GM19239 (cell line): ENCODE results near the gene SERF2.
"Not testable (repeated sequence)": the region's sequence is repeated elsewhere in the genome, so short reads cannot be mapped to it uniquely, and the experiment has no call there.

Experiments used
- DNase-seq: peaks from one replicate; pipeline ENCODE4 v3.0.0; 2011; ENCODE audit warnings: low spot score; ENCODE audit not compliant: insufficient read length
- FAIRE-seq: peaks from 2 replicates; lab custom pipeline; 2011; peaks lifted over from hg19 to GRCh38; lab: Jason Lieb, UNC

Gene SERF2

DNA sequence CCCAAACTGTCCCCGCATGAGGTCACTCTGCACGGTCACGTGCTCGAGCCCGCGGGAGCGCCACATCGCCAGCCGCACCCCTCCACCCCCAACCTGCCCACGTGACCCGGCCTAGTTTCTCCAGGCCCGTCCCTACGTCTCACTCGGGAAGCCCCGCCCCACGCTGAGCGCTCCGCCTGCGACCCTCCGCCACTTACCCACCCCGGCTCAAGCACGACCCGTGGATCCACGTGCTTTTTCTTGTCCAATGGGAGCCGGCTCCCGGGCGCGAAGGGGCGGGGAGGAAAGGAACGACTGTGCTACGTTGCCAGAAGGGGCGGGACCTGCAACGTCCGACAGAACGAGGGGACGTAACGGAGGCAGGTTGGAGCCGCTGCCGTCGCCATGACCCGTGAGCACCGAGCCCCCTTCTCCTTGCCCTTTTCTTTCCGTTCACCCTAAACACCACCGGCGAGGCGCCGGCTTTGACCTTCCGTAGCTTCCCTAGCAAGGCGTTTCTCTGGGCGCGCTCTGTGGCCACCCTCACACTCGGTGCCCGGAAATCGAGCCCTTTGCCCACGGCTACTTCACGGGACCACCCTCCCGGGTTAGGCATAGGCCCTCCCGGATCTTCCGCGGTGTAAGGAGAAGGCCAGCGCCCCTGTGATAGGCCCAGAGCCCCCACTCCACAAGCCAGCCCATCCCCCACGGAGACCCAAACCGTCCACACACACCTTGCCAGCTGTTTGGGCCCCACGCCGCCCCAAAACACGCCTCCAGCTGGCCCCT lies at the start of gene SERF2:
Gene SERF2, plus strand, starts transcription at position 328 of the 768 bp plus-strand sequence. Its CDS starts 57 bp downstream, at position 385.
- peak; percentile 94 for FAIRE-seq
- DNase-seq = peak; percentile 87

DNA sequence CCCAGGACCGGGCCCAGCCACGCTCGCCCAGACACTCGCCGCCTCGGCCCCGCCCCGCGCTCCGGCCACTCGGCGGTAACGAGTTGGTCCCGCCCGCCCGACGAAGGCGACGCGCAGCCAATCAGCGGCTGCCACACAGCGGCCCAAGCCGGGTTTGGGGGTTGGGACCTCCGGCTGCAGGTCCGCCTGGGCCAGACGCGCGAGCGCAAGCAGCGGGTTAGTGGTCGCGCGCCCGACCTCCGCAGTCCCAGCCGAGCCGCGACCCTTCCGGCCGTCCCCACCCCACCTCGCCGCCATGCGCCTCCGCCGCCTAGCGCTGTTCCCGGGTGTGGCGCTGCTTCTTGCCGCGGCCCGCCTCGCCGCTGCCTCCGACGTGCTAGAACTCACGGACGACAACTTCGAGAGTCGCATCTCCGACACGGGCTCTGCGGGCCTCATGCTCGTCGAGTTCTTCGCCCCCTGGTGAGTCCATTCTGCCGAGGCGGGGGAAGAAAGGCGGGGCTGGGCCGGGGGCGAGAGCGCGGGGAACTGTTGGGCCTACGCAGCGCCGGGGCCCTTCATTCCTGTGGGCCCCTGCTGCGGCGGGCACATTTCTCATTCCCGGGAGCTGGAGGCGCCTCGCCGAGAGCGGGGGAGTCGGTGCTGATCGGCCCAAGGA lies 45.7 kb upstream of the SERF2 start, which contains the start of gene PDIA3:
Gene PDIA3, plus strand, starts transcription at position 194 of the 658 bp plus-strand sequence. Its CDS starts 102 bp downstream, at position 296.
- DNase-seq (peak; percentile 71), FAIRE-seq (peak; percentile 74)

DNA sequence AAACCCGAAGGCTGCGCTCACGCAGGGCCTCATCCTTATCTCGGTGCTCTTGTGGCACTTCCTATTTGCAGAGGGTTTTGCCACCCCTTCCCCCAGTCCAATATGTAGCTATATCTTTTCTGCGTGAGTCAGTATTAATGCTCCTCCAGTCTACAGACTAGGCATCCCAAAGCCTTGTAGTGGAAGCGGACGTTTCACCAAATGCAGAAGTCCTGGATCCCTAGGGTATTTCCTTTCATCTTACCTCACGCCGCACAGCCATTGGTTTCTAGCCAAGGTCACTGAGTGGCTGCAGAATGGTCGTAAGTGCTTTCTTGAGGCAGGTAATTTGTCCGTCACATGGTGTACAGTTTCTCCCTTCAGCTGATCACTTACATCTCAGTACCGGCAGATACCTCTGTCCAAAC lies 45.2 kb upstream of the SERF2 start:
- FAIRE-seq = peak; percentile 89
- not testable (repeated sequence) for DNase-seq

DNA sequence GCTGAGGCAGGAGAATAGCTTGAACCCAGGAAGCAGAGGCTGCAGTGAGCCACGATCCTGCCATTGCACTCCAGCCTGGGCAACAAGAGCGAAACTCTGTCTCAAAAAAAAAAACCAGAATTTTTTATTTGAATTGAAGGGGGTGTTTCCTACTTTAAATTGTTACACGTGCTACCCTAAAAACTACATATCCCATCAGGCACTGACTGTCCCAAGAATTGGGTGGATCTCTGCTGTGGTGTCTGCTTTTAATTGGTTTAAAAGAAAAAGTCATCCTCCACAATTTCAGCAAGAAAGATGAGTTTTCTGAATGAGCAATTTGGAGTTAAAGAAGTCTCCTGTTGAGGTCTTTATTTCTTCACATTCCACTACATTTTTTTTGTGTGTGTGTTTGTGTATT lies 43.7 kb upstream of the SERF2 start:
- no peak for DNase-seq

DNA sequence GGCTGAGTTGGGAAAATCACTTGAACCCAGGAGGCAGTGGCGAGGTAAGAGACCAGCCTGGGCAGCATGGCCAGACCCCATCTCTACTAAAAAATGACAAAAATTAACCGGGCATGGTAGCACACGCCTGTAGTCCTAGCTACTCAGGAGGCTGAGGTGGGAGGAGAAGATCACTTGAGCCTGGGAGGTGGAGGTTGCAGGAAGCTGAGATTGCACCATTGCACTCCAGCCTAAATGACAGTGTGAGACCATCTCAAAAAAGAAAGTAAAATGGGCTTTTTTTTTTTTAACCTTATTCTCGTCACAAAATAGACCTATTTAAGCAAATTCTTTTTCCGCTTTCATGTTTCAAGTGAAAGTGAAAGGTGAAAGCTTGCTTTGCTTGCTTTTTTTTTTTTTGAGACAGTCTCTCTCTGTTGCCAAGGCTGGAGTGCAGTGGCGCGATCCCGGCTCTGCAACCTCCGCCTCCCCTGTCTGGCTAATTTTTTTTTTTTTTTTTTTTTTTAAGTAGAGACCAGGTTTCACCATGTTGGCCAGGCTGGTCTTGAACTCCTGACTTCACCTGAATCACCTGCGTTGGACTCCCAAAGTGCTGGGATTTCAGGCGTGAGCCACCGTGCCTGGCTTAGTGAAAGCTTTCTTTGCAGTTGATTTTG lies 42.3 kb upstream of the SERF2 start:
- FAIRE-seq (peak; percentile 93), DNase-seq (peak; percentile 27)

More for the DNA sequence above, 43.7 kb upstream of the SERF2 start:
- FAIRE-seq = no peak

DNA sequence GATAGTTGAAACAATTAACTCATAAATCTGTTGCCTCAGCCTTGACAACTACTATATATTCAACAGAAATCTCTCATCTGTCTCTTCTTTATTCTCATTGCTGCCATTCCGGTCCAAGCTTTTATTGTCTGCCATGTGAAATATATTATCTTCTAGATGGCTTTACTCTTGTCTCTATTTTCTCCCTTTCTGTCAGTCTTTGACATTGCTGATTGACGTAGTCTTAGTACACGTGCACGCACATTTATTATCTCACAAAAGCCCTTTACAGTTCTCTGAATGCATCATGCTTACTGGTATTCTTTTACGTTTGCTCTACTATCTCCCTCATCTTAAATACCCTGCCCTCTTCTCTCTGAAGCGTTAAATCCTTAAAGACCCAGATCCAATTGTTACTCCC lies 40.2 kb upstream of the SERF2 start:
- no peak for FAIRE-seq
- DNase-seq = no peak

DNA sequence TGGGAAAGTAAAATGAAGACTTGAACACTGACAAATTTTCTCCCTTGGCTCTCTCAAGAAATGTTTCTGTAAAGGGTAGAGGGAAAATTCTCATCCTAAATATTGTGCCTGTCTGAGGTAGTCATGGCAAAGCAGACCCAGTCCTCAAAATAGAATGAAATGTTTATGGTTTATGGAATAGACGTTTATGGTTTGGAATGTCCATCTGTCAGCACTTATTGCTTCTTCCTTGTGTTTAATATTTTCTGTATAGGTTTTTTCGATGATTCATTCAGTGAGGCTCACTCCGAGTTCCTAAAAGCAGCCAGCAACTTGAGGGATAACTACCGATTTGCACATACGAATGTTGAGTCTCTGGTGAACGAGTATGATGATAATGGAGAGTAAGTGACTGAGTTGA lies 29.3 kb upstream of the SERF2 start:
- no peak for DNase-seq
- peak; percentile 31 for FAIRE-seq

DNA sequence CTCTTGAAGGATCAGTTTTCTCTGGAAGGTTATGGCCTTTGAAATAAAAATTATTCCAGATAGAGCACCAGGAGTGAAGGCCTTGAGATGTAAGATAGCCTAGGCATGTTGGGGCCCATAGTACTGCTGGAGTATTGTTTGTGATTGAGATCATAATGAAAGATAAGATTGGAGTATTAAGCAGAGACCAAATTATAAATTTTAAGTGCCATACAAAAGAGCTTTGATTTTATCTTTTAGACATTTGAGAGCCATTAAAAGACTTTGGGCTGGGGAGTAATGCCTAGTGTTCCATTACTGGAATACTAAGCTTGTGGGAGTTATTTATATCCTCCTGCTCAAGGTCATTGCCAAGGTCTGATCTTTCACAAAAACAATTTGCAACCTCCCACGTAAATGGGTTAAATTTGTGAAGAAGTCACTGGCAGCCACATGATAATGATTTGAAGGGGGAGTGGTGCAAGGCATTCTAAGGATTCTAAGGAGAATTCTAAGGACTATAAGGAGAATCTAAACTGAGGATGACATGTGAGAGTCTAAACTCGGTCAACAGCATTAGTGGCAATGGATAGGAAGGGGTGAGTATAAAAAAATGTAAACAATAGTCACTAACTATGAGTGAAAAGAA lies 28.2 kb upstream of the SERF2 start:
- DNase-seq (no peak), FAIRE-seq (no peak)

DNA sequence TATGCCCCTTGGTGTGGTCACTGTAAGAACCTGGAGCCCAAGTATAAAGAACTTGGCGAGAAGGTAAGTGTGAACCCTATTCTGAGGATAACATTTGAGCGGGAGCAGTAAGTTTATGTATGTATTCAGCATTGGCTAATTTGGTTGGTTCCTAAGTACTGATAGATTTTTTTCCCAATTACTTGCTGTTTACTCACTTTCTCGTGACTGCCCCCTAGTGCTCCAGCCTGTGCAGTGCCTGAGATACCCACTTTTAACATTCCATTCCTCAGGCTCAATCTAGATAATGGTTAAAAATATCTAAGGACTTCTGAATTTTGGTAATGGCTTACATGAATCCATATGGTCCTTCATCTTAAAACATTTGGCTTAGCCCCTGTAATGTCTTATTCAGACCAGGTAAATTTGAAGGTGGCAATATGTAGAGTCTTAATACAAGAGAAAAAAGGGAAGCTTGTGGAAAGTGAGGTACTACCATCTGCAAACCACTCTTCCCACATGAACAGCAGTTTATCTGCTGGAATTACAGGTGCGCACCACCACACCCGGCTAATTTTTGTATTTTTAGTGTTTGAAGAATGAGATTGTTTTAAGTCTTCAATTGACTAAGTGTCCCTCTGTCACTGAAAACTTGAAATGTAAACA lies 22.4 kb upstream of the SERF2 start:
- FAIRE-seq (no peak), DNase-seq (peak; percentile 37)

DNA sequence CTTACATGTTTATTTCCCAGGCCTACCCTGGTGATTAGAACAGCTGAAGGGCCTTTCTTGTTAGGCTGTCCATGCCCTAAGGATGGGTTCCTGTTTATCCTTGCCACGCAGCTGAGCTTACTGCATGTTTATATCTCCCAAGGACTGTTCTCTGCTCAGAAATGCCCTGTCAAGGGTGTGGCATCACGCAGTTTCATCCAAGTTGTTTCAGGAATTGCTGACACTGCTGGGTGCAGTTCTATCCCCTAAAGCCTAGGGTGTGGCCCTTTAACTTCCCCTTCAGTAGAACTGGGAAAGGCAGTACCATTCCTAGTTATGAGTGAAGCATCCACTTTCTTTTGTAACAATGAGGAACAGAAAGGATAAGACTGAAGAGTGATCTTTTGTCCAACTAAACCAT lies 20.3 kb upstream of the SERF2 start:
- FAIRE-seq (no peak), DNase-seq (no peak)

DNA sequence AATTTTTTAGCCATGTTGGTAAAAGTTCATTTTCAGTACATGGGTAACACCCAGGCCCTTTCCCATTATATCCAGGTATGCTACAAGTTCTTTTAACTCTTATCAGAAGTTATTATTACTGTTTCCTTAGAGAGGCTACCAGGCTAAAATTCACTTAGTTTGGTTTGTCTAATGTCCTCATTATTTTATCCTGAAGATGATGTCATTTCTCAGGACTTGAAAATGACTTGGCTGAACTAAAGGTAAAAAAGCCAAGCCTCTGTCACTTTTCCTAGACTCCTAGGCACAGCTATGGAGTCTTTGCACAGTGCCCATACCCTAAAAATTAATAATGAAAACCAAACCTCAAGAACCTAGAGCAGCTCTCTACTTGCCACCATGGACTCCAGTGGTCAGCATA lies 19.5 kb upstream of the SERF2 start:
- FAIRE-seq = no peak
- no peak for DNase-seq

DNA sequence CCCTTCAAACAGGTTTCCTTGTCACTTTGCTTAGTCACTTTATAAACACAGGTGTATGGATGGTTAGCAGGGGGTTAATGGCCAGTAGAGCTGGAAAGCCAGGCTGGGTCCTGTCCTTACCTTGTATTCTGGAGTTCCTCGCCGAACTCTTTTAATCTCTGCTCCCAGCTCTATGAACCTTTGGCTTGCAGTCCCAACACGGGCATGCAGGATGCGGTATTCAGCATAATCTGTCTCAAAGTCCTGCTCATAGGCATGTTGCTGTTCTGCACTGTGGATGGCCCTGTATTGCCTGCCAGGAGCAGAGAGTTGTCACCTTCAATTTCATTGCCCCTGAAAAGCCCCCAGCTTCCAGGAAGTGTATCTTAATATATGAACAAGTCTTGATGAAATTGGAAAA lies 18.1 kb upstream of the SERF2 start:
- DNase-seq (no peak), FAIRE-seq (no peak)

DNA sequence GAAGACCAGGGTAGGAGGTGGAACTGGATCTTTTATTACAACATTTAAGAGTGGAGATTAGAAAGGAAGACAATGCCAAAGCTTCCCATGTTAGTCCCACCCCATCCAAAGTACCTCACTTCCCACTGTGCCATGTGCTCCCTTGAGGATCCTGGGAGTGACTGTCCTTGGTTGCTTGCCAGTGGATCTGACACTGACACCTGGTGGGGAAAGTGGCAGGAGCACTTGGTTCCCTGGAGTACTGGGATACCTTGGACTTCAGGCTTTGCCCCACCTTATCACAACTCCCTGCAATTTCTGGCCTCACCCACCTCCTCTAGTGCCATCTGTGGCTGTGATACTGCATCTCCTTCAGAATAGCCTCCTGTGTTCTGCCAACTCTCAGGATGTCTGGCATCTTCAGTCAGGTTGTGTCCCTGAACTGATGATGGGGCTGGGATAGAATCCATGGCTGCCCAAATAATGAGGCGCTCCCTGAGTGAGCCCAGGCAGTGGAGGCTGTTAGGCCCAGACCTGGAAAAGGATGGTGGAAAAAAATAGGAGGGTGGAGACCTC lies 16.6 kb upstream of the SERF2 start:
- no peak for DNase-seq
- FAIRE-seq = no peak

DNA sequence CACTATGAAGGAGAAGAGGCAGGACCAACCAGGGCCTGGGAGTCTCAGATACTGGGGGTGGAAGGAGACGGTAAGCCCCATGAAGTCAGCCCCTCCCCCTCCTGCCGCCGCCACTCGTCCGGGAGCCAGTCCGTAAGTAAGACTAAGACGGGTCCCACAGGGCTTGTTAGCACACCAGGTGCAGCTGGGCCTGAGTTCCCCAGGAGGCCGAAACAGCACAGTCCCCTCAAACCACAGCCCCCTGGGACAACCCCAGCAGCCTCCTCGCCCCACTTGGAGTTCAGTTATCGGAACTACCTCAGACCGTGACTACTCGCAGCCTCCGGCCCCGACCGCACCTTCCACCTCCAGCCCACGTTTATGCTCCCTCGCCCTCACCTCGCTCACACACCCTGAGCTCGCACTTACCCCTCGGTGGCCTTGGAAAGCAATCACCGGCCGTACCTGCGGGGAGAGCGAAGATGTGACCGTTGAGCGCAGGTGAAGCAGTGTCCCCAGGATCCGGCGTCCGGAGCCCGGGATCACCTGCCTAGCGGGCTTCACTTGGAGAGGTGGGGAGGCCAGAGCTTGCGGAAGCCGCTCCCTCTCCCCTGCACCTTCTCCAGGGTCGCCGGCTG lies 15.9 kb upstream of the SERF2 start:
- peak; percentile 49 for DNase-seq
- FAIRE-seq = peak; percentile 95

DNA sequence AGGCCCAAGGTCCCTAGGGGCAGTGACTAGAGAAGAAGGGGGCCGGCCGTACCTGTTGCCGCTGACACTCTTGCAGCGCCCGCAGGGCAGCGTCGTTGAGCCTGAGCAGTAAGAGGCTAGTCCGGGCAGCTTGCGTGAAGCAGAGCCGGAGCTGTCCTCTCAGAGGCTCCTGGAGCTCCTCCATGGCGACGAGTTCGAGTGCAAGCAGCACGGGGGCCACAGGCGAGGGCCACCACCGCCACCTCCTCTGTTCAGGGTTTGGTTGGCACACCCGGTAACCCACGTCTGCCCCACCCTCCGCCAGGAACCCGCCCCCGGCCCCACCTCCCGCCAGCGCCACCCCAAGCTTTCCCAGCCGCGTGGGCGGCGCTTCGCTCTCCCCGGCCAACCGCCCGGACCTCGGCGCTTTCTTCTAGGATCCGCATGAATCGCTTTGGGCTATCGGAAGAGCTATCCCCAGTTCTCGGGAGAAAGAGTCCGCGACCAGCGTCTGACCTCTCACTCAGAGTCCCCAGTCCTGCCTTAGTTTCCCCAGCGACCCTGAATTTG lies 15.3 kb upstream of the SERF2 start, which contains the start of gene ELL3:
Gene ELL3, minus strand, starts transcription at position 249 of the 549 bp plus-strand sequence. Its CDS starts 65 bp downstream, at position 184.
- DNase-seq (no peak), FAIRE-seq (no peak)

DNA sequence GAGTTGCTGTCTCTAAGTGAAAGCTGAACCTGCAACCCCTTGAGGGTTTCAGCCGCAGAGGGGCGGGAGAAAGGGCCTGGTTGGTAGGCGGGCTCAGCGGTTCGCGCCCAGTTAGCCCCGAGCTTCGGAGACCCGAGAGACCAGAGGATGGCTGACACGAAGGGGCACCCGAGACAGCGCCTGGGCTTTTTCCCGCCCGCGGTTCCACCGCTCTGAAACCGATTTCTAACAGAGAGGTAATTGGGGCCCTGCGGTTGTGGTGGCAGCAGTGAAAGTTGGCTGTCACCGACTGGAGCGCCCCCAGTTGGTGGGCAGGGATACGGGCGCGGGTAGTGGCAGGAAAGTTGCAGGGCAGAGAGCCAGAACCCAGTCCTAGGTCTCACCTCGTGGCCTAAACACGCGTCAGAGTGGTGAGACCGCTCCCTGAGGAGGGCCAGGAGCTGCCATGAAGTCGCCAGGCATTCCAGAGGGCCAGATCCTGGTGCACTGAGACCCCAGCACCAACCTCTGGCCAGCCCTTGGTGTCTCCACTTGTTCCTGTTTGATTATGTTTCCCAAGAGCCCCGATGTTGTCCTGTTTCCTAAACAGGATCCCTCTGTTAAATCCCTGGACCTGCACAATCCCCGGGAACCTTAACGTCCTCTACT lies 14.7 kb upstream of the SERF2 start:
- peak; percentile 91 for FAIRE-seq
- peak; percentile 44 for DNase-seq

DNA sequence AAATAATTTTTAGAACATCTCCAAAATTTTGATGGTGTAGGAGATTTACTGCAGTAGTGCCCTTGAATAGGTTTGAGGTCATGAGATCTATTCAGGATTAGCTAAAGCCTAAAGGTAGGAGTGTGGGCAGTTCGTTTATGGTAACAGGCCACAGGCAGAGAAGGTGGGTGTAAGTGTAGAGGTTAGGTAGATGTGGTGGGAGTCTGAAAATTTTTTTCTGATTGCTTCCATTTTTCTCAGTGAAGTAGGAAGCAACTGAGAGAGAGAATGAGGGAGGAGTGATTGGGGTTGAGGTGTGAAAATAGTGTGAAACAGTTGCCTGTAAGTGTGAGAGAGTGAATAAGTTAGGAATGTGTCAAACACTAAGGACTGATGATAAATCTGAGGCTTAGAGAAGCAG lies 13.1 kb upstream of the SERF2 start:
- FAIRE-seq (no peak), DNase-seq (no peak)

DNA sequence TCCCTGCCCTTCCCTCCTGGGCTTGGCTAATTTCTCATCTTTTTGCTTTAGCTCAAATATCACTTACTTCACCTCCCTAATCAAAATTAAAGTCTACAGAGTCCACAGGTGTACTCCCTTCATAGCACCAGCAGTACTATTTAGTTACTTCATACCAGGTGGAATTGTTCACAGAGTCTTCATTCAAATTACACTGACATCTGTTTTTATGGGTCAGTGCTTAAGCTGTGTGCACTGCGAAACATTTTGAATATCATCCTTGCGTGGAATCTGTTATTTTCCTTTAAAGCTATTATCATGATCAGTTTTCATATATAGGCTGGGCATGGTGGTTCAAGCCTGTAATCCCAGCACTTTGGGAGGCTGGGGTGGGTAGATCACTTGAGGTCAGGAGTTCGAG lies 2.7 kb upstream of the SERF2 start:
- FAIRE-seq (no peak), DNase-seq (no peak)
